T-helper 2 cell treated with Interferon-gamma antibody and Interleukin-4, amounts not matched to agents 100 ng/mL and 5 ng/mL, for 36 hours (primary cell): ENCODE results near the gene ZBTB25. TPM values are rescaled to one million over a fixed set of nuclear protein-coding genes. Genes with fewer than 3 reads are reported as not detected.

Experiments used
- intact Hi-C: fragments of 100-400 bp; cut with micrococcal nuclease; formaldehyde crosslinking; loops from one replicate; pipeline ENCODE4 v1.15.1; 2023
- total RNA-seq: library from RNA; stranded (reverse); gene quantifications from 2 replicates; pipeline ENCODE4 v1.2.3, GENCODE V29; 2022

The ZBTB25 gene
- total RNA-seq, 1 donor from 2014 or later = 26.6 TPM

DNA sequence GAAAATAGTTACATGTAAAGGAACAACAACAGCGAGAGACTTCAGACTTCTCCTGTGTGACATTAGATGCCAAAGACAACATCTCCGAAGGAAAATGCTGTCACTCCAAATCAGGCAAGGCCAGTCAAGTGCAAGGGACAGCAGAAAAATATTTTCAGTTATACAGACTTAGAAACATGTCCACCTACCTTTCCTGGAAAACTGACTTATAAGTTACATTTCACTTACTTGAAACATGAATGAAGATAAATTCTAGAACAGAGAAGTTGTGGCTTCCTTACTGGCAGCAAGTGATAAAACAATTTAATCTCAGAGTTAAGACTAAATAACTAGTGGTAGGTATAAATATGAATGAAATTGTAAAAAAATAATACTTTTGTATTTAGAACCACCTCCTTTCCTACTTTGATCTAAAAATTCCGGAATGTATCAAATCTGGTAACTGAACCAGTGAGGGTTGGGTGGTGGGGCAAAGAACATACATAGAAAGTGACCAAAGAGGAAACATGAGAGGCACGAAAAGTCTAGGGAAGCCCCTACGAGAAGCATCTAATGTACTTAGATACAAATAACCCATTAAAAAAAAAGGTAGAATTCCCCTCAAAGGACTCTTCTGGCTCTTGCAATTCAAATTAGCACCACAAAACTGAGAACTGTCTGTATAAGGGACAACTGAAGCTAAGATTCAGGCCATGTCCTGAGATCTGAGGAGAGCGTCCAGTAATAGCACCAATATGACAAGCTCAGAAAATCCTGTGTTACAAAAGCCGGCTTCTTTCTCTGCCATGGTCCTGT is 94.3 kb downstream of the ZBTB25 start:
- intact Hi-C loops = no loop called here

DNA sequence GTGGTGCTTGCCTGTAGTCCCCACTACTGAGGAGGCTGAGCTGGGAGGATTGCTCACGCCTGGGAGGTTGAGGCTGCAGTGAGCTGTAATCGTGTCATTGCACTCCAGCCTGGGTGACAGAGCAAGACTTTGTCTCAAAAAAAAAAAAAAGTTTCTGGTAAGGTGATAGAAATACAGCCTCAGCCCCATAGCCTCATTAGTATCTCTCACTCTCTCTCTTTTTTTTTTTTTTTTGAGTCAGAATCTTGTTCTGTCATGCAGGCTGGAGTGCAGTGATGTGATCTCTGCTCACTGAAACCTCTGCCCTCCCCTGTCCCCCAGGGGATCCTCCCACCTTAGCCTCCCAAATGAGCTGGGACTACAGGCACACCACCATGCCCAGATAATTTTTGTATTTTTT is 96.3 kb downstream of the ZBTB25 start:
- intact Hi-C loops = no loop called here

DNA sequence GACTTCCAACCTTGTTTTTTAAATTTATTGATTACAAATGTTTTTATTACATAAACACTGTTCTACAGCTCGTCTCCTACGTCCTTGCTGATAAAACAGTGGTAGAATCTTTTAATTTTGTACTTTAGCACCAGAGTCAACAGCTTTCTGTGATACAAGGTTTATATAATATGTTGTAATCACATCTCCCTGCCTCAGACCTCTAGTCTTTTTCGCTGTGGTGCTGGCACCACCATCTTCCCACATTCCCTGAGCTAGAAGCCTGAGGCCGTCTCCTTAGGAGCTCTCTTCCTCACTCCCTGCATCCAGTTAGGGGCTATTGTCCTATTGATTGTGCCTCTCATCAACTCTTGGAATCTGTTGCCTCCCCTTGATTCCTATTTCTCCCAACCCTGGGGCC is 98.3 kb downstream of the ZBTB25 start:
- intact Hi-C loops = no loop called here

DNA sequence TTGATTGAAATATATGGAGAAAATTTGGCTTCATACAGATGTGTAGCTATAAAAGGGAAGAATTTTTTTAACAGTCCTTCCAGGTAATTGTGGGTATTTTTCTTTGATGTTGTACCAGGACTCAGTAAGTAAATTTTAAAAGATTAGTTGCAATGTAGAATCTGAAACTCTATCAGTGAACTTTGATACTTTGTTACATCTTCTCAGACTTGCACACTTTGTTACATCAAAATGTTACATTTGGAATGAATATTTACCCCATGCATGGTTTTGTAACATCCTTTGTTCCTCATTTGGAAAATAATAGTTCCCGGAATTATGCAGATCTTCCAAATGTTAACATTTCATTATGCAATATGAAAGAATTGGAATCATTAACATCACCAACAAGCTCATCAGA is 101.7 kb downstream of the ZBTB25 start:
- intact Hi-C loops = no loop called here

DNA sequence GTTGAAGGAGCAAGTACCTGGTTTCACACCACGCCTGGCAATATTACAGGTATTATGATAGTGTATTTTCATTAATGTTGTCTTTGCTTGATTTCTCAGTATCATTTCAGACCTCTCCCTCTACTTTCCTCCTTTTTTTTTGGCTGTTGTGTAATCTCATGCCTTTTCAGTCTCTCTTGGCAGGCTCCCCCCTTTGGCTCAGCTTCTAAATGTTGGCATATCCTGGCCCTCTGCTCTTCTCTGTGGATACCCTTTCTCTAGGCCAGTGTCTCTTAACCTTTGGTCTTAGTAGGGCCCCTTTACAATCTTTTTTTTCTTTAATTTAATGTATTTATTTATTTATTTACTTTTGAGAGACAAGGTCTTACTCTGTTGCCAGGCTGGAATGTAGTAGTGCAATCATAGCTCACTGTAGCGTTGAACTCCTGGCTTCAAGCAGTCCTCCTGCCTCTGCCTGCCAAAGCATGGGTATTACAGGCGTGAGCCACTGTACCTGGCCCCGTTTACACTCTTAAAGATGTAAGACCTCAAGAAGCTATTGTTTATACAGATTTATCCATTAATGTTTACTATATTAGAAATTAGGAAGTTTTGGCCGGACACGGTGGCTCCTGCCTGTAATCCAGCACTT is 102.7 kb downstream of the ZBTB25 start:
- intact Hi-C loops = no loop called here

Other genes starting within 250 kb of the ZBTB25 start
- gene ESR2, start 209.5 kb downstream of the ZBTB25 start, total RNA-seq = 0.25 and 0.55 TPM in 2 replicates
- gene MTHFD1, start 115.5 kb downstream of the ZBTB25 start, total RNA-seq = 235 and 245 TPM in 2 replicates
- 1.5 TPM in 2 replicates for gene AKAP5, start 38.3 kb downstream of the ZBTB25 start, total RNA-seq
- gene ZBTB1, start 932 bp upstream of the ZBTB25 start, total RNA-seq = 61.0 and 63.7 TPM in 2 replicates
- 3.6 and 3.8 TPM in 2 replicates for gene HSPA2, start 36.9 kb upstream of the ZBTB25 start, total RNA-seq
- 0.16 and 0.25 TPM in 2 replicates for gene PPP1R36, start 46.1 kb upstream of the ZBTB25 start, total RNA-seq
- 26.3 and 26.7 TPM in 2 replicates for gene PLEKHG3, start 200.6 kb upstream of the ZBTB25 start, total RNA-seq